Peyer's patch (tissue), 4 donors: Measurements from ENCODE around the gene CACNA1S. TPM values are rescaled to one million over a fixed set of nuclear protein-coding genes. Genes with fewer than 3 reads are reported as not detected.
A peak's percentile ranks its signal among the peaks of the same experiment; 100 is the strongest.

Experiments
- DNase-seq, 3 donors: peaks; one replicate each; pipeline ENCODE4 v3.0.0-alpha.2; 2017 to 2019
- H3K27ac ChIP-seq, 4 donors: fragments of 200-600 bp; sonication (generic); one replicate each; pipeline ENCODE4 v1.5.1; 2016 to 2019
- H3K27me3 ChIP-seq, 2 donors: fragments of 200-600 bp; sonication (generic); one replicate each; pipeline ENCODE4 v1.5.1; 2019
- H3K36me3 ChIP-seq, 3 donors: fragments of 200-600 bp; sonication (generic); one replicate each; pipeline ENCODE4 v1.5.1; 2016 to 2019
- H3K4me1 ChIP-seq, 4 donors: fragments of 200-600 bp; sonication (generic); one replicate each; pipeline ENCODE4 v1.5.1; 2016 to 2019
- H3K4me3 ChIP-seq, 4 donors: fragments of 200-600 bp; sonication (generic); 1 replicate in 3 of 4; 2 replicates in 1 of 4; pipeline ENCODE4 v1.5.1; 2016 to 2019; ENCODE audit warnings: mild to moderate bottlenecking in 1 of 4
- H3K9me3 ChIP-seq, 4 donors: fragments of 200-600 bp; sonication (generic); one replicate each; pipeline ENCODE4 v1.5.1; 2016 to 2019; ENCODE audit warnings: mild to moderate bottlenecking in 1 of 4
- POLR2A ChIP-seq, 2 donors: fragments of 450-650 bp; IDR thresholded peaks; one replicate each; pipeline ENCODE4 v1.5.1; 2017; ENCODE audit warnings: antibody characterized with exemption in 2 of 2, mild to moderate bottlenecking in 2 of 2, moderate library complexity in 2 of 2
- total RNA-seq, 4 donors: library from RNA; depleted of rRNA; stranded (reverse); fragments of >200 nt; gene quantifications; one replicate each; pipeline ENCODE4 v1.1.0, GENCODE V29; 2016
- TF ChIP-seq, protein P1 (sequence below), 6 experiments: fragments of 450-650 bp in 4 of 6; fragments of 200-600 bp in 2 of 6; sonication (generic) in 1 of 6; IDR thresholded peaks; one replicate each; pipeline ENCODE4 v1.5.1; 2017 to 2019; ENCODE audit warnings: antibody characterized with exemption in 6 of 6, mild to moderate bottlenecking in 3 of 6, moderate library complexity in 1 of 6

Gene CACNA1S
- total RNA-seq, 4 donors from 2014 or later: not detected

DNA sequence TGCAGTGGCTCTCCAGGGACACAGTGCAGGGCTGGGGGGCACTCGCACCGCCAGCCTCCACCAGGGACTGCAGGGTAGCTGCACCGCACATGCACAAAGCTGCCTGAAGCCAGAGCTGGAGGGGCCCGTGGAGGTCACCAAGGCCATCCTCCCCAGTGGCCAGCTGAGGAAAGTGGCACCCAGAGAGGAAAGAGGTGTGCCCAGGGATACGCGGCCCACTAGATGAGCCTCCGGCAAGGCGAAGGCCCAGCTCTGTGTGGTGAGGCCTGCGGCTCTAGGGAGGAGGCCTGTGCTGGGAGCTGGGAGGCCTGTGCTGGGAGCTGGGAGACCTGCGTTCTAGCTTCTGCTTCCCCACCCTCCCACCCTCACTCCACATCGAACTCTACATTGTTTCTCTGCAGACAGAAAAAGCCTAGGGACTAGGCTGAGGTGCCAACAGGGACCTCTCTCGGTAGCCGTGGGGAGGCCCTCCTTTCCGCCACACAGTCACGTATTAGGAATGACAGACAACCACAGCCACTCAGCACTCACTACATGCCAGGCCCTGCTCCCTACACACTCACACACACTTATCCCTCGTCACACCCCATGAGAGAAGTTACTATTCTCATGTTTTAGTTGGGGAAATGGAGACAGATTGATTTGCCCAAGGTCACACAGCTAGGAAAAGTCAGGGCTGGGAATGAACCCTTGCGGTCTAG lies 15.7 kb upstream of the CACNA1S start:
- no peak overlapping the region for H3K27ac ChIP-seq
- no peaks in the 10 kb centered on the region for H3K36me3 ChIP-seq
- no peaks in the 10 kb centered on the region for H3K9me3 ChIP-seq
- TF ChIP-seq, protein P1, sequence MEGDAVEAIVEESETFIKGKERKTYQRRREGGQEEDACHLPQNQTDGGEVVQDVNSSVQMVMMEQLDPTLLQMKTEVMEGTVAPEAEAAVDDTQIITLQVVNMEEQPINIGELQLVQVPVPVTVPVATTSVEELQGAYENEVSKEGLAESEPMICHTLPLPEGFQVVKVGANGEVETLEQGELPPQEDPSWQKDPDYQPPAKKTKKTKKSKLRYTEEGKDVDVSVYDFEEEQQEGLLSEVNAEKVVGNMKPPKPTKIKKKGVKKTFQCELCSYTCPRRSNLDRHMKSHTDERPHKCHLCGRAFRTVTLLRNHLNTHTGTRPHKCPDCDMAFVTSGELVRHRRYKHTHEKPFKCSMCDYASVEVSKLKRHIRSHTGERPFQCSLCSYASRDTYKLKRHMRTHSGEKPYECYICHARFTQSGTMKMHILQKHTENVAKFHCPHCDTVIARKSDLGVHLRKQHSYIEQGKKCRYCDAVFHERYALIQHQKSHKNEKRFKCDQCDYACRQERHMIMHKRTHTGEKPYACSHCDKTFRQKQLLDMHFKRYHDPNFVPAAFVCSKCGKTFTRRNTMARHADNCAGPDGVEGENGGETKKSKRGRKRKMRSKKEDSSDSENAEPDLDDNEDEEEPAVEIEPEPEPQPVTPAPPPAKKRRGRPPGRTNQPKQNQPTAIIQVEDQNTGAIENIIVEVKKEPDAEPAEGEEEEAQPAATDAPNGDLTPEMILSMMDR (IDR thresholded peaks at IDR 0.05): no peak
- no peak for TF ChIP-seq POLR2A (IDR thresholded peaks at IDR 0.05)
- H3K4me1 ChIP-seq: peaks cover 0 to 7% (median 0%) of the 10 kb centered on the region in 4 donors
- no peak for DNase-seq
- H3K27me3 ChIP-seq: no peaks in the 10 kb centered on the region
- no peak overlapping the region for H3K4me3 ChIP-seq

DNA sequence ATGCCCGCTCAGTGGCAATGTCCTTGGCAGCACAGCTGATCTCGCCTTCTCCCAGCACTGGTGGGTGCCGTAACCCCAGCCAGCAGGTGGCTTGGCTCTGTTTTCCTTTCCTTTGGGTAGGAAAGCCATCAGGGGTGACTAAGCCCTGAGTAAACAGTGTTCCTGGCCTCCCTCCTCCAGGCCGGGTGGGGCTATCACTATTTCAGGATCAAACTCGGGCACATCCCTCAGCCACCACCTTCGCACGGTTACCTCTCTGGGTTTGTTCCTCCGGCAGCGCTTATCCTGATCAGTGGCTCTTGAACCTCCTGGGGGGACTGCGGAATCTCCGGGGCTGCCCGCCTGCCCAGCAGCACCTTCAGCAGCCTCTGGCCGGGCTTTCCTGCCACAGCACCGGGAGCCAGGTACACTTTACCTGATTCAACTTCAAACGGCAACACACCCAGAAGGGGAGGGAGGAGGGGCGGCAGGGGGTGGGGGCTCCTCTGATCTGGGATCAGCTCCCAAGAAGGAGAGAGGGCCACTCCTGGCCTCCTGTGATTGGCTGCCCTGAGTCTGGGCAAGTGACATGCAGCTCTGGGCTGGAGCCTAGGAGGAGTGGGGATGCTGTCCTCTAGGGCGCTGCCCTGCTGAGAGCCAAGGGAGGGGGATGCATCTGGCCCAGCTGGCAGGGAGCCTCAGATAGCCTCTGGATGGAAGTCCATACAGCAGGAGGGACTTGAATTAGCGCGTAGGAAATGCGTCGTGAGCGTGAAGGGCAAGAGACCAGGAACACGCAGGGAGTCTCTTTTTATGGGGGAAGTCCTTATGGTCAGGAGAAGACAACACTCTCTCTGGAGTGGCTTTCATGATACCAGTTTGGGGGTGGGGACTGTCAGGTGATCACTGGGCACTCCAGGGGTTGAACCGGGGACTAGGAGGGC lies 14.9 kb upstream of the CACNA1S start, which contains the start of gene ASCL5:
Gene ASCL5 (minus strand): TSS at position 353 of the 923 bp plus-strand sequence. CDS start 11,812 bp downstream, outside the sequence.
- Histone ChIP-seq H3K4me3 (no peak within 1 kb of the TSS), H3K4me1 (peaks cover 0 to 7% (median 0%) of the 10 kb centered on the region in 4 donors), H3K27ac (no peak within 1 kb of the TSS), H3K9me3 (no peaks in the 10 kb centered on the region), H3K36me3 (no peaks in the 10 kb centered on the region), H3K27me3 (no peaks in the 10 kb centered on the region)
- DNase-seq: peak in 2 of 3 donors; percentile 62 to 63
- TF ChIP-seq, protein P1 (IDR thresholded peaks at IDR 0.05): peak in 3 of 6 experiments; percentile 20 to 41 (median 23)
- no peak for TF ChIP-seq POLR2A (IDR thresholded peaks at IDR 0.05)

DNA sequence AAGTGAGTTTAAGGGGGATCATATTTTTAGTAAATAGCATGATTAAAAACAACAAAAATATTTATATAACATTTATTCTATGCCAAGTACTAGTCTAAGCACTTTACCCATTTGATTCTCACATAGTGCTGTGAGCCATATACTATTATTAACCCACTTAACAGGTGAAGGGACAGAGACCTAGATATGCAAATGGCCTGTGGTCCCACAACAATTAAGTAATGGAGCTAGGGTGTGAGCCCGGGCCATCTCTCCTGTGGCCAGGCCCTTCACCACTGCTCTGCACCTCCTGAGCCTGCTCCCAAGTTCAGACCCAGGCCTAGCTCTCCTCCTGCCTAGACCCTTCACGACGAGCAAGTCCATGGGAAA lies 14.2 kb upstream of the CACNA1S start:
- DNase-seq: no peak
- Histone ChIP-seq H3K9me3 (no peaks in the 10 kb centered on the region), H3K4me1 (peaks cover 0 to 7% (median 0%) of the 10 kb centered on the region in 4 donors), H3K4me3 (no peak overlapping the region), H3K27me3 (no peaks in the 10 kb centered on the region), H3K27ac (no peak overlapping the region), H3K36me3 (no peaks in the 10 kb centered on the region)
- TF ChIP-seq, protein P1 (IDR thresholded peaks at IDR 0.05): no peak
- no peak for TF ChIP-seq POLR2A (IDR thresholded peaks at IDR 0.05)

DNA sequence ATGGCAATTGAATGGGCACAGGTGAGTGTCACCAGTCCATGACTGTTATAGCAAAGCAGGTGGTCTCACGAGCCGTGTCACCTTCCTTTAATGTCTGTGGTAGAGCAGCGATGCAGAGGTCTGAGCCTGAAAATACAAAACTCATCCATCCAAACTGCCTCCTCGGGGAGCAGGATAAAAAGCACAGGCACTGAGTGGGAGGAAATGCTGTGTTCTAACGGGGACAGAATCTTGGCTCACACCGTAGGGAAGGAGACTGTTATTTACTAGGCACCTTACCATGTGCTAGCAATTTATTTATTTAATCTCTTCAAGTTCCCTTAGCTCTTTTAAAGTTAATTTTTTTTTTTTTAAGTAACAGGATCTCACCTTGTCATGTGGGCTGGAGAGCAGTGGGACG lies 13.6 kb upstream of the CACNA1S start:
- H3K4me1 ChIP-seq: peaks cover 0 to 7% (median 0%) of the 10 kb centered on the region in 4 donors
- TF ChIP-seq, protein P1 (IDR thresholded peaks at IDR 0.05): no peak
- TF ChIP-seq POLR2A (IDR thresholded peaks at IDR 0.05): no peak
- no peaks in the 10 kb centered on the region for H3K36me3 ChIP-seq
- no peaks in the 10 kb centered on the region for H3K9me3 ChIP-seq
- H3K27ac ChIP-seq: no peak overlapping the region
- no peaks in the 10 kb centered on the region for H3K27me3 ChIP-seq
- DNase-seq: no peak
- H3K4me3 ChIP-seq: no peak overlapping the region

DNA sequence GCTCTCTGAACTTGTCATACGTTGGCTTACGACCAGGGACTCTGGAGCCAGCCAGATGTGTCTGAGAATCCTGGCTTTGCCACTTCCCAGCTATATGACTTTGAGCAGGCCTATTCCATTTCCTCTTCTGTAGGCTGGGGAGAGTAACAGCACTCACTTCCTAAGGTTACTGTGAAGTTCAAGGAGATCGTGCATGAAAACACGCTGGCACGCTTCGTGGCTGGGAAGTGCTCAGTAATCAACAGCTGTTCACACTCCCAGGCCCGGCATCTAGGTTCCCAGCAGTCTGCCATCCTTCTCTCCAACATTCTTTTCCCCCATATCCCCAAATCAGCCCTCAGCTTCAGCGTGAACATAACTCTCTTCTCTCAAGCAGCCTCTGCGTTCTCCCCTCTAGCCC lies 12.8 kb upstream of the CACNA1S start:
- Histone ChIP-seq H3K27me3 (no peaks in the 10 kb centered on the region), H3K36me3 (no peaks in the 10 kb centered on the region), H3K4me3 (no peak overlapping the region), H3K27ac (no peak overlapping the region), H3K9me3 (no peaks in the 10 kb centered on the region), H3K4me1 (peaks cover 0 to 7% (median 0%) of the 10 kb centered on the region in 4 donors)
- no peak for DNase-seq
- TF ChIP-seq, protein P1 (IDR thresholded peaks at IDR 0.05): no peak
- TF ChIP-seq POLR2A (IDR thresholded peaks at IDR 0.05): no peak
